ENCODE data around the gene OXGR1. TPM values are rescaled to one million over a fixed set of nuclear protein-coding genes. Genes with fewer than 3 reads are reported as not detected.

OXGR1 gene
- total and polyA plus RNA-seq, 2 donors (not counting 3 experiments of a cell fraction or from before 2014, with no cell fraction given), result not detected

DNA sequence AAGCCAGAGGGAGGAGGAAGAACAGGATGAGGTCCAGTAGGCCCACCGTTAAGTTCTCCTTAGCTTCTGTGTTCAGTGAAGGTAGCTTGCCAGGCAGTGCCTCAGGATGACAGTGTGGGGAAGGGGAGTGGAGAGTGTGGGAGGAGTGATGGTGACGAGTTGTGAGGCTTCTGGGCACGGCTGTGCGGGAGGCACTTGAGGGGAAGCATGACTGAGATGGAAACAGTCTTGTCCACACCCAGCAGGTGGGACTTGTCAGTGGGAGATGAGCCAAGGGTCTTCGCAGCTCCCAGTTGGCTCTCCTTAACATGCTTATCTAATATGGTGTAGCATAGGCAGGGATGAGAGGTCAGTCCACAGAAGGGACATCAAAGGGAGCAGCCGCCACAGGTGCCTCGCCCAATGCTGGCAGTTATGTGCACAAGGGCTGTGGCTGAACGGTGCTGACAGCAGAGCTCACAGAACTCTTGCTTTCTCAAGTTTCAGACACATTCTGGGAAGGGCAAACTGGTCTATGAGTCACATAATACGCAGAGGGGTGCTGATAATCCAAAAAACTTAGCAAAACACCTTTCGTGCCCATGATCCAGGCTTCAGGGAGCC lies 47.5 kb downstream of the OXGR1 start:
- no peaks in the 10 kb centered on the region for H3K9me3 ChIP-seq (replicated peaks; ENCODE audit: control insufficient read depth, insufficient read depth, low read length)
- no peak overlapping the region for H3K4me2 ChIP-seq (ENCODE audit: insufficient read depth, low read length)
- dilution Hi-C loops (cut with MboI; ENCODE audit: extremely low pct_ligation_motif_present, low sequenced_read_pairs) (no loop called here), intact Hi-C loops (cut with micrococcal nuclease) (no loop called here)
- no peak for TF ChIP-seq FOS (IDR thresholded peaks at IDR 0.05; ENCODE audit: borderline replicate concordance, insufficient read depth, low read length)
- TF ChIP-seq POLR2A (IDR thresholded peaks at IDR 0.05; ENCODE audit: low read depth, low read length), result no peak
- no peak for TF ChIP-seq JUN (IDR thresholded peaks at IDR 0.05; ENCODE audit: borderline replicate concordance, insufficient read depth, insufficient read length, low read depth)
- TF ChIP-seq MYC (IDR thresholded peaks at IDR 0.05; ENCODE audit: low read depth, low read length), result no peak
- no peak overlapping the region for H3K27ac ChIP-seq (ENCODE audit: insufficient read depth, low read depth, low read length)
- H3K9ac ChIP-seq (replicated peaks; ENCODE audit: extremely low read depth, insufficient read depth, low read length), result no peak overlapping the region
- H3K36me3 ChIP-seq (ENCODE audit: control insufficient read depth in 2 of 2, extremely low read depth in 1 of 2, insufficient read depth in 2 of 2, low read length in 2 of 2), result no peaks in the 10 kb centered on the region
- H3K4me3 ChIP-seq (replicated peaks in 1 of 3; ENCODE audit: insufficient read depth in 1 of 3, low read depth in 1 of 3, low read length in 3 of 3), result no peak overlapping the region
- BruUV-seq (replicated peaks), result no TSS peak
- ChIA-PET CTCF (interaction anchor here (1.4 kb wide), 1 partner anchor 11 kb away, joined by 7 read pairs; no protein-coding TSS in a partner anchor), POLR2A (no interaction called here)
- no peaks in the 10 kb centered on the region for H4K20me1 ChIP-seq (replicated peaks; ENCODE audit: control insufficient read depth, extremely low read depth, insufficient read depth, low read length)
- FAIRE-seq, result no peak
- no peak overlapping the region for H2AFZ ChIP-seq (ENCODE audit: low read depth, low read length)
- peaks cover 0 to 2% of the 10 kb centered on the region in 2 experiments for H3K27me3 ChIP-seq (ENCODE audit: control insufficient read depth in 2 of 2, insufficient read depth in 2 of 2, low read length in 2 of 2)
- no peak for DNase-seq (ENCODE audit: low read depth, low spot score)
- H3K9me1 ChIP-seq (replicated peaks; ENCODE audit: control insufficient read depth, extremely low read depth, insufficient read depth, low read length), result no peaks in the 10 kb centered on the region
- no peaks in the 10 kb centered on the region for H3K79me2 ChIP-seq (ENCODE audit: control insufficient read depth, insufficient read depth, low read length)
- H3K4me1 ChIP-seq (ENCODE audit: control insufficient read depth, extremely low read depth, insufficient read depth, low read length), result no peaks in the 10 kb centered on the region

DNA sequence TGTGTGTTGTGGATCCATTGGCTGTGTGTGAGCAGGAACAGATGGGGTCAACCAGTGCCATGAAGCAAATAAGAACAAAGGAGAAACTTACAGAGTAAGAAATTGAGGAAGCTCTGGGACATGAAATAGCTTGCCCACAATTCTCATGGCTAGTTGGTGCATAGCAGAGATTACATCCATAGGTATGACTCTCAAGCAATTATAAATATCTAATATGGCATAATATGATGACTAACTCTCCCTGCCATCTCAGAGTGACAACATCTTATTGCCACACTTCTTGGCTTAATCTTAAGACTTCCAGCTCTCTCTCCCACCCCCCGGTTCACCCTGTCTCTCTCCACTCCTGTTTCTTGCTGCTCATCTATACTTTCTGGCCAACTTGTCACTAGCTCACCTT lies 53.3 kb downstream of the OXGR1 start:
- POLR2A ChIA-PET, result no interaction called here
- no peaks in the 10 kb centered on the region for H4K20me1 ChIP-seq (replicated peaks; ENCODE audit: control insufficient read depth, extremely low read depth, insufficient read depth, low read length)
- BruUV-seq (replicated peaks), result no TSS peak
- no peaks in the 10 kb centered on the region for H3K9me3 ChIP-seq (replicated peaks; ENCODE audit: control insufficient read depth, insufficient read depth, low read length)
- DNase-seq (ENCODE audit: low read depth, low spot score), result no peak
- no peak for FAIRE-seq
- no peaks in the 10 kb centered on the region for H3K4me1 ChIP-seq (ENCODE audit: control insufficient read depth, extremely low read depth, insufficient read depth, low read length)
- dilution Hi-C loops (cut with MboI; ENCODE audit: extremely low pct_ligation_motif_present, low sequenced_read_pairs), result no loop called here
- H3K27me3 ChIP-seq (ENCODE audit: control insufficient read depth in 2 of 2, insufficient read depth in 2 of 2, low read length in 2 of 2), result no peaks in the 10 kb centered on the region
- H2AFZ ChIP-seq (ENCODE audit: low read depth, low read length), result no peak overlapping the region
- H3K9me1 ChIP-seq (replicated peaks; ENCODE audit: control insufficient read depth, extremely low read depth, insufficient read depth, low read length), result no peaks in the 10 kb centered on the region
- intact Hi-C loops (cut with micrococcal nuclease), result no loop called here
- no peak overlapping the region for H3K4me3 ChIP-seq (replicated peaks in 1 of 3; ENCODE audit: insufficient read depth in 1 of 3, low read depth in 1 of 3, low read length in 3 of 3)
- no peak overlapping the region for H3K27ac ChIP-seq (ENCODE audit: insufficient read depth, low read depth, low read length)
- no peaks in the 10 kb centered on the region for H3K36me3 ChIP-seq (ENCODE audit: control insufficient read depth in 2 of 2, extremely low read depth in 1 of 2, insufficient read depth in 2 of 2, low read length in 2 of 2)
- H3K79me2 ChIP-seq (ENCODE audit: control insufficient read depth, insufficient read depth, low read length), result no peaks in the 10 kb centered on the region
- CTCF ChIA-PET, result interaction anchor here (1.0 kb wide), 1 partner anchor 17 kb away, joined by 4 read pairs; no protein-coding TSS in a partner anchor
- no peak overlapping the region for H3K9ac ChIP-seq (replicated peaks; ENCODE audit: extremely low read depth, insufficient read depth, low read length)
- no peak for TF ChIP-seq MYC (IDR thresholded peaks at IDR 0.05; ENCODE audit: low read depth, low read length)
- TF ChIP-seq FOS (IDR thresholded peaks at IDR 0.05; ENCODE audit: borderline replicate concordance, insufficient read depth, low read length), result no peak
- TF ChIP-seq, protein P1, sequence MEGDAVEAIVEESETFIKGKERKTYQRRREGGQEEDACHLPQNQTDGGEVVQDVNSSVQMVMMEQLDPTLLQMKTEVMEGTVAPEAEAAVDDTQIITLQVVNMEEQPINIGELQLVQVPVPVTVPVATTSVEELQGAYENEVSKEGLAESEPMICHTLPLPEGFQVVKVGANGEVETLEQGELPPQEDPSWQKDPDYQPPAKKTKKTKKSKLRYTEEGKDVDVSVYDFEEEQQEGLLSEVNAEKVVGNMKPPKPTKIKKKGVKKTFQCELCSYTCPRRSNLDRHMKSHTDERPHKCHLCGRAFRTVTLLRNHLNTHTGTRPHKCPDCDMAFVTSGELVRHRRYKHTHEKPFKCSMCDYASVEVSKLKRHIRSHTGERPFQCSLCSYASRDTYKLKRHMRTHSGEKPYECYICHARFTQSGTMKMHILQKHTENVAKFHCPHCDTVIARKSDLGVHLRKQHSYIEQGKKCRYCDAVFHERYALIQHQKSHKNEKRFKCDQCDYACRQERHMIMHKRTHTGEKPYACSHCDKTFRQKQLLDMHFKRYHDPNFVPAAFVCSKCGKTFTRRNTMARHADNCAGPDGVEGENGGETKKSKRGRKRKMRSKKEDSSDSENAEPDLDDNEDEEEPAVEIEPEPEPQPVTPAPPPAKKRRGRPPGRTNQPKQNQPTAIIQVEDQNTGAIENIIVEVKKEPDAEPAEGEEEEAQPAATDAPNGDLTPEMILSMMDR (IDR thresholded peaks at IDR 0.05; ENCODE audit: extremely low read depth in 1 of 2, insufficient read depth in 1 of 2, low read depth in 1 of 2, low read length in 2 of 2), result no peak
- TF ChIP-seq, protein P2, sequence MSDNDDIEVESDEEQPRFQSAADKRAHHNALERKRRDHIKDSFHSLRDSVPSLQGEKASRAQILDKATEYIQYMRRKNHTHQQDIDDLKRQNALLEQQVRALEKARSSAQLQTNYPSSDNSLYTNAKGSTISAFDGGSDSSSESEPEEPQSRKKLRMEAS (IDR thresholded peaks at IDR 0.05; ENCODE audit: insufficient read depth, insufficient read length), result no peak
- no peak for TF ChIP-seq JUN (IDR thresholded peaks at IDR 0.05; ENCODE audit: borderline replicate concordance, insufficient read depth, insufficient read length, low read depth)
- no peak for TF ChIP-seq POLR2AphosphoS5 (IDR thresholded peaks at IDR 0.05; ENCODE audit: insufficient read depth, low read depth, low read length)
- no peak for TF ChIP-seq GATA2 (IDR thresholded peaks at IDR 0.05; ENCODE audit: insufficient read depth, insufficient read length, low read depth, low read length)
- no peak for TF ChIP-seq POLR2A (IDR thresholded peaks at IDR 0.05; ENCODE audit: low read depth, low read length)
- TF ChIP-seq EZH2 (IDR thresholded peaks at IDR 0.05; ENCODE audit: borderline replicate concordance, low read depth, low read length, severe bottlenecking), result no peak
- H3K4me2 ChIP-seq (ENCODE audit: insufficient read depth, low read length), result no peak overlapping the region
